G401.6 (cell line): ENCODE measurements around the gene MED12L.

ENCODE experiments used
- FAIRE-seq: peaks from 2 replicates; lab custom pipeline; 2012; peaks lifted over from hg19 to GRCh38; lab: Jason Lieb, UNC

The MED12L gene

DNA sequence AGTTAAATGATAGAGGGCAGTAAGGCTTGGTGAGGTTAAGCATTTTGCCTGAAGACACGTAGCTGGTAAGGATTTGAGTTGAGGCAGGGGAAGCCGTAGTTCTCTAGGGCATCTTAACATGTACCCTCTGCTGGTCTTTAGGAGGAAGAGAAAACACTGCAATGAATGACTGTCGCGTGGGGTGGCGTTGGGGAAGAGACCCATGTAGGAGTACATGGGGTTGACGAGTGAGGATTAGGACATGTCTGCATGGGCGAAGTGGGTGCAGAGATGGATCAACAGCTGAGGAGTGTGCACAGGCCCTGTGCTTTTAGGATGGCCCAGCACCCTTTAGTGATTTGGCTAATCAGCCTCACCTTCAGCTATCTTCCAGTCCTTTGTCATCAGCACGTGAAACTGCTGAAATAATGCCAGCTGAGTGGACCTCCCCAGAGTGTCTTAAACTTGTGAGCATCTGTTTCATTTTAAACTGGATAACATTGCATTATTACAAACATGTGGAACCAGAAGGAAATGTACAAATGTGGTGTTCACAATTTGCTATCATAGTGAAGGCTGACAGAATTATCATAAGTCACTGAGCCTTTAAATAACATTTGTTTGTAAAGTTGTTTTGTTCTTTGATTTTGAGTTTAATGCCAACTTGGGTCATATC lies 177.5 kb downstream of the MED12L start:
- no peak for FAIRE-seq

DNA sequence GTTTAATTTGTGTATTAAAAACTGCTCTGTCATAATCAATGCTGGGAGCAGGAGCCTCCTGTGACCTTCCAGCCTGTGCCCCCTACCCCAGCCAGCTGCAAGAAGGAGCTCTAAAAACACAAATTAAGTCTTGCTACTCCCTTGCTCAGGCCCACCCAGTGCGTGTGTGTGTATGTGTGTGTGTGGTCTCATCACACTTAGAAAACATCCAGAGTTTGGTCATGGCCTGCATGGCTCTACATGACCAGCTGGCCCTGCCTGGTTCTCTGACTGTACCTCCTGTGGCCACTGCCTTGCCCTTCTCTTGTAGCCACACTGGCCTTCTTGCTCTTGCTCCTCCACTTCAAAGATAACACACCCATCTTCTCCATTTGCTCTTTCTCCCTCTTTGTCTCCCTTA lies 179.1 kb downstream of the MED12L start:
- FAIRE-seq, result no peak

- FAIRE-seq, result no peak
These were observed 179.7 kb downstream of the MED12L start for GRCh38 chr3:151265166-151265565.

- FAIRE-seq, result no peak
These were observed 180.4 kb downstream of the MED12L start for GRCh38 chr3:151265866-151266265.

- FAIRE-seq, result no peak
These were observed 181.6 kb downstream of the MED12L start for GRCh38 chr3:151267066-151267465.

GRCh38 chr3:151268267-151269235 lies 183.1 kb downstream of the MED12L start:
- FAIRE-seq, result no peak

GRCh38 chr3:151269631-151270030 lies 184.2 kb downstream of the MED12L start:
- no peak for FAIRE-seq

GRCh38 chr3:151275091-151275490 lies 189.6 kb downstream of the MED12L start:
- no peak for FAIRE-seq

- no peak for FAIRE-seq
These were observed 190.7 kb downstream of the MED12L start for GRCh38 chr3:151276038-151276686.

DNA sequence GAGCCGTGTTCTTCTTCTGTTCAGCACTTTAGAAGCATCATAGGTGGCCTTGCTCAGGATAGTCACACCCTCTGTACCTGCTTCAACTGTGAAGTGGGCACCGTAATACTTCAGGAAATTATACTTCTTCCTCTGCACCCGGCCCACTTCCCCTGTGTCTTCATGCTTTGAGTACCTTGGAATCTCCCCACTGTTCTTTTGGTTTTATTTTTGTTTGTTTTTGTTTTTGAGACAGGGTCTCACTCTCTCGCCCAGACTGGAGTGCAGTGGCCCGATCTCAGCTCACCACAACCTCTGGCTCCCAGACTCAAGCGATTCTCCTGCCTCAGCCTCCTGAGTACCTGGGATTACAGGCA lies 191.2 kb downstream of the MED12L start:
- no peak for FAIRE-seq

DNA sequence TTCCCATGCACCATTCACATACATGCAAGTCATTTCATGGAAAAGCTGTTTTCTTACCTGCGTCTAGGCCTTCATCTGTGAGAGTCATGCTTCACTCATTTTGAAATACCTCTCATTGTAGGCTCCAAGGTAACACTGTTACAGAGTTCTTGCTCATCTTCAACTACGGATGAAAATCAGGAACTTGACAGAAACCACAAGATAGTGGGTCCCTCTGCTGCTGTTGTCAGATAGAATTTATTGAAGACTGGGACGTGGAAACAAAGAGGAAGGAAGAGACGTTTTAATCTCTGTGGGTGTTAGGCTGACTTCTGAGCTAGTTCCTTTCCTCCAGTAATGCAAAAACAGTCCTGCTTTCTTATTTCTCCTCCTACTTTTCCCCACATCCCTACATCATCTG lies 192.8 kb downstream of the MED12L start, which contains the start of gene P2RY14:
Gene P2RY14, minus strand, starts transcription at position 313 of the 400 bp plus-strand sequence. CDS start 64,226 bp downstream, outside the sequence.
- no peak for FAIRE-seq

GRCh38 chr3:151281671-151282324 lies 196.3 kb downstream of the MED12L start:
- FAIRE-seq, result no peak

- FAIRE-seq, result peak; percentile 76
These were observed 197.5 kb downstream of the MED12L start for GRCh38 chr3:151282921-151283320.

- FAIRE-seq, result no peak
These were observed 197.9 kb downstream of the MED12L start for GRCh38 chr3:151283387-151283786.

GRCh38 chr3:151283907-151284461 lies 198.5 kb downstream of the MED12L start:
- FAIRE-seq, result no peak

- FAIRE-seq, result no peak
These were observed 200.5 kb downstream of the MED12L start for GRCh38 chr3:151285940-151286339.

- no peak for FAIRE-seq
These were observed 204.0 kb downstream of the MED12L start for GRCh38 chr3:151289445-151289844.

DNA sequence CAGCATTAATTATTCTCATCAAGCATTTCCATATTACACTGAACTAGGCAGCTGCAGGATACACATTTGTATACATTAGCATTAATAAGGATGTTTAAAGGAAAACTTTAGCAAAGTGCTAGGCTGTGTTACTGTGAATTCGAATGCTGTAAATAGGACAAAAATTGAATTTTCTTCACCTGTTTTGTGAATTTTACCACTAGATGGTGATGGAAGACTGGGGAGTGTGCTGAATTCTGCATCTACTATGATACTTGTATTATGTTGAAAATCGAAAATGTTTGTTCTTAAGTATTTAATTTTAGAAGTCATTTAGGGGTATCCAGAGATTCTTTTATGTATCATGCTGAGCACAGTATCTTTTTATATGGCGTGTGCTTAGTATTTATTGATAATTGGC lies 205.2 kb downstream of the MED12L start:
- no peak for FAIRE-seq

DNA sequence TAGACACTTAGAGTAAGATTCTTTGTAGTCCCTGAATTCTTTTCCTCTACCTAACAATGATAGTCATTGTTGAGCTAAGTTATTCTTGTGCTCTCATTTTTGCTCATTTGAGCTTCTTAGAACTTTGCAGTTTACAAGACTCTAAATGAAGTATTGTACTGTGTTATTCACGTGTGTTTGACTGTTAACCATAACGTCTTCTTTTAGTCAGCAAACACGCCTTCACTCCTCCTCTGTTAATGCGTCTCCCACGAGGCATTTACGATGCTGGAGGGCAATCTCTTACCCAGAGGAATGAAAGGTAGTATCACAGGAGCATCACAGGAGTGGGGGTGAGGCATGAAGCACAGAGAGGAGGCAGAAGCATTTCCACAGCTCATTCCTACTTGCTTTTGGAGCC lies 207.7 kb downstream of the MED12L start:
- FAIRE-seq, result no peak

GRCh38 chr3:151296226-151296625 lies 210.8 kb downstream of the MED12L start:
- no peak for FAIRE-seq

DNA sequence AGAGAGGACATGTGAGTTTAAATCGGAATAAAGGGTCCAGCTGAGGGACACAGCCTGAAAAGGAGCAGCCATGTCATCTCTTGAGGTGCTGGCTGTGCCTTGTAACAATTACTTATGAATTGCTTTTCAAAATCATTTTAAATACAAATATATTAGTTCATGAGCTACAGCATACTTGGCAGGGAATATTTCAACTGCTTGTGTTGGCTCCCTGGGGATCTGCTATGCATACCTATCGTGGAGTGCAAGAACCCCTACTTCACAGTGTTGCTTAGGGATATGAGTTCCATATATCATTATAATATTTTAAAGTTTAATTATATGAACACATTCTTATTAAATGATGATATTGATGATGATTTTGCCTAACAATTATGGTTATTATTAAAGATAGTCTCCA lies 212.0 kb downstream of the MED12L start:
- no peak for FAIRE-seq

DNA sequence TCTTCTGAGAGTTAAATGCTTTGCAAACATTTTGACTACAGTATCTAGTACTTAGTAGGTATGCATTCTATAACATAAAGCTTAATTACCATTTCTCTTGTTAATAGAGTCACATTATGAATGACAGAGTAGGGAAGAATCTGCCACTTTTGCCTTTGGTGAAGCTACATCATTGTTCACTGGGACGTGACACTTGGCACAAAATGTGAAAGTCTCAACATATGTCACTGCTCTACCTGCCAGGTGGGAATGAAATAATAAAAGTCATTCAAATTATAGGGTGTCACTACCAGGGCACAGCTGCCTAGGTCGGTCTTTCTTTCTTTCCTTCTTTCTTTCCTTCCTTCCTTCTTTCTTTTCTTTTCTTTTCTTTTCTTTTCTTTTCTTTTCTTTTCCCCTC lies 213.5 kb downstream of the MED12L start:
- FAIRE-seq, result no peak
